Cardiac fibroblast (primary cell): ENCODE results near the gene MATN3.
A peak's percentile ranks its signal among the peaks of the same experiment; 100 is the strongest.

Experiments used
- DNase-seq, 2 donors: peaks; one replicate each; pipeline versions ENCODE4 v3.0.0 to v3.0.0-alpha.2; 2010; ENCODE audit warnings: low read depth in 2 of 2
- H3K4me3 ChIP-seq, 2 donors: replicated peaks in 1 of 2; 1 replicate in 1 of 2; 2 replicates in 1 of 2; pipeline ENCODE4 v1.5.1; 2011; ENCODE audit warnings: low read depth in 2 of 2, low read length in 2 of 2, mild to moderate bottlenecking in 2 of 2, moderate library complexity in 1 of 2
- TF ChIP-seq, protein P1 (sequence below): IDR thresholded peaks from one replicate; pipeline ENCODE4 v1.5.1; 2011; ENCODE audit warnings: low read depth, mild to moderate bottlenecking, low read length, inconsistent platforms

The MATN3 gene

DNA sequence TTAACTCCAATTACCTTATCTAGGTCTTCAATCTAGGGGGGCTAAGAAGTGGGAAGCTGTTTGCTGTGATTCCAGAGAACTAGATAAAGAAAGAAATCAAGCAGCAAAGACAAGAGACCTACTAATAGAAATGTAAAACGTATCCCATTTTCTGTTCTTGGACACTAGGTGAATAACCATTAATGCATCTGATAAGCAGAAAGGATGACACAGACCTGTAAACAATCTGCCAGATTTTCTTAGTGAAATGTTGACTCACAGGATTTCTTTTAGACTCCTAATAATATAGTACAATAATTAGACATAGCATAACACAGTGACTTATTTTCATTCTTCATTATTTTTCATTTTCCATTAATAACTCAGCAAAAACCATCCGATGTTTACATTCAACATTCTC, 23.9 kb downstream of the MATN3 start:
- H3K4me3 ChIP-seq = peak overlapping the region; percentile 72 to 87
- TF ChIP-seq, protein P1, sequence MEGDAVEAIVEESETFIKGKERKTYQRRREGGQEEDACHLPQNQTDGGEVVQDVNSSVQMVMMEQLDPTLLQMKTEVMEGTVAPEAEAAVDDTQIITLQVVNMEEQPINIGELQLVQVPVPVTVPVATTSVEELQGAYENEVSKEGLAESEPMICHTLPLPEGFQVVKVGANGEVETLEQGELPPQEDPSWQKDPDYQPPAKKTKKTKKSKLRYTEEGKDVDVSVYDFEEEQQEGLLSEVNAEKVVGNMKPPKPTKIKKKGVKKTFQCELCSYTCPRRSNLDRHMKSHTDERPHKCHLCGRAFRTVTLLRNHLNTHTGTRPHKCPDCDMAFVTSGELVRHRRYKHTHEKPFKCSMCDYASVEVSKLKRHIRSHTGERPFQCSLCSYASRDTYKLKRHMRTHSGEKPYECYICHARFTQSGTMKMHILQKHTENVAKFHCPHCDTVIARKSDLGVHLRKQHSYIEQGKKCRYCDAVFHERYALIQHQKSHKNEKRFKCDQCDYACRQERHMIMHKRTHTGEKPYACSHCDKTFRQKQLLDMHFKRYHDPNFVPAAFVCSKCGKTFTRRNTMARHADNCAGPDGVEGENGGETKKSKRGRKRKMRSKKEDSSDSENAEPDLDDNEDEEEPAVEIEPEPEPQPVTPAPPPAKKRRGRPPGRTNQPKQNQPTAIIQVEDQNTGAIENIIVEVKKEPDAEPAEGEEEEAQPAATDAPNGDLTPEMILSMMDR = no peak
- DNase-seq = peak in 1 of 2 donors; percentile 18

DNA sequence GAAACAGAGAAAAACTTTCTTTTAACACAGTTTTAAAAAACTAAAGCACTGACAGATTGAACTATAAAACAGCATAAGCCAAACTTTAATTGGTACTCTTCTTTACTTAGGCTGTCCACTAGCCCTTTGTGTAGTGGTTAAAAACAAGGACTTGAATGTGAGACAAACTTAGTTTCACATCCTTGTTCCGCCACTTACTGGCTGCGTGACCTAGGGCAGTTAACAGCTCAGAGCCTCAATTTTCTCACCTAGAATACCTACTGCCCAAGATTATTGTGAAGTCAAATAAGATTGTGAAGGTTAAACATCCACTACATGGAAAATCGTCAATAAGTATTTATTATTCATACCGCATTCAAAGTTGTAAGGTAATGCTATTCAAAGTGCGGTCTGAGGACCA, 24.5 kb downstream of the MATN3 start:
- TF ChIP-seq, protein P1 = no peak
- no peak overlapping the region for H3K4me3 ChIP-seq
- DNase-seq = no peak

DNA sequence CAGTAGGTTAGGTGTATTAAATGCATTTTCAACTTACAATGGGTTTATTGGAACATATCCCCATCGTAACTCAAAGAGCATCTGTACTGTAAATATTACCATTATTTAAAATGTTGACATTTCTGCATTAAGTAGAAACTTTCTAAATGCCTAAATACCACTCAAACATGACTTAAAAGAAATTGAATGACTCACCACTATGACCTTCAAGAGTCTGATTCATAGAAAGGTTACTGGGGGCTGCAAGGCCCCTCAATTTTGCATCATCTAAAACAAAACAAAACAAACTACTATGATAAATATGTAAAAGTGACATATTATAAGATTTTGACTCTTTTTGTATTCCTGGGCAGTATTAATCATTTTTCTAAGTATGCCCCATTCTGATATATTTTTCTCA, 30.2 kb downstream of the MATN3 start:
- H3K4me3 ChIP-seq = no peak overlapping the region
- peak; percentile 8 to 34 for DNase-seq
- TF ChIP-seq, protein P1 = no peak

DNA sequence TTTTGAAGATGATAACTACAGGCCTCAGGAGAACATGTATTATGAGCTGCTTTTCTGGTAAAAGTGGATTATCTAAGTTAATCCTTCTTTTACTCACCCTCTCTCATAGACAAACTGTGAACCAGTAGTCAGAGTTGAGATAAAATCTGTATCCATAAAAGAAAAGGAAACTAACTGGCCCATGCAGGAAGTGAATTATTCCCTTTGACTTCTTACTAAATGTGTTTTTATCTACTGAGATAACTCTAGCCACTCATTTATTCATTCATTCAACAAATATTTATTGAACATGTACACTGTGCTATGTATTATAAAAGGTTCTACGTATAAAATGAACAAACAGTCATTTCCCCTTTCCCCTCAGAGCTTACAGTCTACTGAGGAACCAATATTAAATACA, 32.5 kb downstream of the MATN3 start:
- TF ChIP-seq, protein P1 = no peak
- no peak overlapping the region for H3K4me3 ChIP-seq
- DNase-seq = peak in 1 of 2 donors; percentile 6

DNA sequence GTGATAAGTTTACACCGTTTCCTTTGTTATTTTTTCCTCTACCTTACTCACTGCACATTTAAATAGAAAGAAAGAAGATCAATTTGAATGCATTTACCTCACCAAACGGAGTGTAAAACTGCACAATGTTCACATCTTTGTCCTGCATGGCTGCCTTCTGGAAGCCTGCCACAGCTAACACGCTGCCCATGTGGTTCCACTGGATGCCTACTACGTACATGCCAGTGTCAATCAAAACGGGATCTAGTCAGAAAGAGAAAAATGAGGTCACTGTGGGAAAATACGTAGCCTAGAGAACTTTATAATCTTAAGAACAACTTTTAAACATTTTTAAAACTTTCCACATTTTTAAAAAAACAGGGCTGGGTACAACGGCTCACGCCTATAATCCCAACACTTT, 39.0 kb downstream of the MATN3 start:
- no peak overlapping the region for H3K4me3 ChIP-seq
- no peak for DNase-seq
- TF ChIP-seq, protein P1 = no peak

DNA sequence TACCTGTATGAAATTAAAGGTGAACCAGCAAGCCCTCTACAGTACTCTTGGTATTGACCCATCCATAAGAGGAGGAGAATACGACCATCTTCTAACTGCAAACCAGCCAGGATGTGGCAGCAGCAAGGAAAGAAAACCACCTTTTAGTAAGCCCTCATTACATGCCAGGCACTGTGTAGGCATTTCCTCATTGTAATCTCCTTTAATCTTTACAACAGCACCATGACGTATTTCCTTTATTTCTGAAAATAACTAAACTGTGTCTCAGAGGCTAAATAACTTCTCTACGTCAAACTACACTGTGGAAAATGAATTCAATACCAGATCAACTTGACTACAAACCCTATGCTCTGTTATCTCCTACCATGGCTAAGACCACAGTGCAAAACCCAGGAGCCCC, 40.8 kb downstream of the MATN3 start:
- TF ChIP-seq, protein P1 = no peak
- peak; percentile 14 to 27 for DNase-seq
- no peak overlapping the region for H3K4me3 ChIP-seq

DNA sequence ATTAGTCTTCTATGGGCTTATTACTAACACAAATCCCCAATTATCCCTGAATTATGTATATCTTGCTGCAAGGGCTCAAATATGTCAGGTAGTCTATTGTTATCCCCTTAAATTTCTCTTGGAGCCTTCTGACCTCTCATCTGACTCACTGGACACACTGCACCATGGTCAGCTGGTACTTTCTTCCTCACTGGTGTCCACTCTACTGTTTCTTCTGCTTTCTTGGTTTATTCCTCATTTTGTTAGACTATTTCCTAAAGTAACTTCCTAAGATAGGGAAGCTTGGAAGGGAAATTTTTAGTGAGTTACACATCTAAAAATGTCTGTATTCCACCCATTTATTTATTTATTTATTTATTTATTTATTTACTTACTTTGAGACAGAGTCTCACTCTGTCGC, 49.1 kb downstream of the MATN3 start:
- DNase-seq = no peak
- TF ChIP-seq, protein P1 = no peak
- no peak overlapping the region for H3K4me3 ChIP-seq
